ENCODE results near the gene HPCAL1. TPM values are rescaled to one million over a fixed set of nuclear protein-coding genes. Genes with fewer than 3 reads are reported as not detected.

HPCAL1 gene
- total RNA-seq (2022; extraction: Qiagen RNA extraction) = 190 to 299 TPM (median 276 TPM) in 5 replicates

GRCh38 chr2:10302479-10303180 lies at the start of gene HPCAL1:
TSS of gene HPCAL1 (plus strand) at chr2:10302904. CDS start at chr2:10419758, 116,854 bp downstream.

GRCh38 chr2:10447895-10448575 lies 145.3 kb downstream of the HPCAL1 start, which contains the start of gene ODC1:
TSS of gene ODC1 (minus strand) at chr2:10448327. CDS start at chr2:10445032, 3,295 bp downstream.

Other genes starting within 250 kb of the HPCAL1 start
- gene CYS1, start 222.5 kb upstream of the HPCAL1 start, total RNA-seq (2022; extraction: Qiagen RNA extraction) = 0.98 to 1.9 TPM (median 1.5 TPM) in 5 replicates
- gene RRM2, start 180.2 kb upstream of the HPCAL1 start, total RNA-seq (2022; extraction: Qiagen RNA extraction) = 178 to 256 TPM (median 244 TPM) in 5 replicates
- gene ODC1, start 145.4 kb downstream of the HPCAL1 start, total RNA-seq (2022; extraction: Qiagen RNA extraction) = 186 to 205 TPM (median 191 TPM) in 5 replicates